Measurements from ENCODE around the gene FNBP1.

DNA sequence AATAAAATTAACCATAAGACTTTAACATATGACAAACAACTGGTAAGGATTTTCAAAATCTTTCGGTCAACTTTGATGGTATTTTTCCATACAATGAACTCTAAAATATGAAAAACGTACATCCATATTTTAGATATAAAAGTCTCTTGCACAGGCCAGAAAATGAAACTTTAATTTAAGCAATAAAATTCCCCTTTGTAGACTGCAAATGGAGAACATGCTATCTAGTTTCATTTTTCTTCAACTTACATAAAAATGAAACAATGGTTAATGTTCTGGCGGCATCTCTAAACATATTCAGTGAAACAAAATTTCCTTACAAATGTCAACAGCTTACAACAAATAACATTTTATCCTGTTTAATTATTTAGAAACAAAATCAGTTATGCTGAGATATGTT, 123.7 kb downstream of the FNBP1 start:
- TF ChIP-seq, protein P1, sequence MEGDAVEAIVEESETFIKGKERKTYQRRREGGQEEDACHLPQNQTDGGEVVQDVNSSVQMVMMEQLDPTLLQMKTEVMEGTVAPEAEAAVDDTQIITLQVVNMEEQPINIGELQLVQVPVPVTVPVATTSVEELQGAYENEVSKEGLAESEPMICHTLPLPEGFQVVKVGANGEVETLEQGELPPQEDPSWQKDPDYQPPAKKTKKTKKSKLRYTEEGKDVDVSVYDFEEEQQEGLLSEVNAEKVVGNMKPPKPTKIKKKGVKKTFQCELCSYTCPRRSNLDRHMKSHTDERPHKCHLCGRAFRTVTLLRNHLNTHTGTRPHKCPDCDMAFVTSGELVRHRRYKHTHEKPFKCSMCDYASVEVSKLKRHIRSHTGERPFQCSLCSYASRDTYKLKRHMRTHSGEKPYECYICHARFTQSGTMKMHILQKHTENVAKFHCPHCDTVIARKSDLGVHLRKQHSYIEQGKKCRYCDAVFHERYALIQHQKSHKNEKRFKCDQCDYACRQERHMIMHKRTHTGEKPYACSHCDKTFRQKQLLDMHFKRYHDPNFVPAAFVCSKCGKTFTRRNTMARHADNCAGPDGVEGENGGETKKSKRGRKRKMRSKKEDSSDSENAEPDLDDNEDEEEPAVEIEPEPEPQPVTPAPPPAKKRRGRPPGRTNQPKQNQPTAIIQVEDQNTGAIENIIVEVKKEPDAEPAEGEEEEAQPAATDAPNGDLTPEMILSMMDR (IDR thresholded peaks at IDR 0.05; ENCODE audit: low read depth, low read length, poor library complexity, severe bottlenecking), result no peak
- no peak for TF ChIP-seq EZH2phosphoT487 (IDR thresholded peaks at IDR 0.05; ENCODE audit: borderline replicate concordance, low read length)

All from DOHH2 (cell line).